IPS-18a (cell line): ENCODE results near the gene NAIF1.

Experiments used
- H3K27ac ChIP-seq: one replicate; pipeline ENCODE4 v1.5.1; 2013; ENCODE audit warnings: low read length
- H3K27me3 ChIP-seq: one replicate; pipeline ENCODE4 v1.6.1; 2013; ENCODE audit warnings: mild to moderate bottlenecking, low read length; ENCODE audit not compliant: control insufficient read depth, insufficient read depth
- H3K36me3 ChIP-seq: one replicate; pipeline ENCODE4 v1.6.1; 2013; ENCODE audit warnings: low read depth, low read length; ENCODE audit not compliant: control insufficient read depth
- H3K4me1 ChIP-seq: one replicate; pipeline ENCODE4 v1.6.1; 2013; ENCODE audit warnings: low read depth, low read length; ENCODE audit not compliant: control insufficient read depth
- H3K4me3 ChIP-seq: one replicate; pipeline ENCODE4 v1.5.1; 2013; ENCODE audit warnings: low read length
- H3K9ac ChIP-seq: one replicate; pipeline ENCODE4 v1.6.1; 2013; ENCODE audit warnings: mild to moderate bottlenecking, low read length, moderate library complexity
- H3K9me3 ChIP-seq: one replicate; pipeline ENCODE4 v1.6.1; 2013; ENCODE audit warnings: low read depth, low read length; ENCODE audit not compliant: control insufficient read depth

Gene NAIF1

GRCh38 chr9:128099932-128100491 lies 32.9 kb upstream of the NAIF1 start:
- Histone ChIP-seq H3K36me3 (peaks cover 31% of the 10 kb centered on the region), H3K4me3 (no peak overlapping the region), H3K4me1 (peaks cover 21% of the 10 kb centered on the region), H3K27ac (no peak overlapping the region), H3K9me3 (no peaks in the 10 kb centered on the region), H3K27me3 (no peaks in the 10 kb centered on the region), H3K9ac (no peak overlapping the region)

- H3K27me3 ChIP-seq, result no peaks in the 10 kb centered on the region
- H3K27ac ChIP-seq, result no peak overlapping the region
- peak overlapping the region; percentile 83 for H3K9ac ChIP-seq
- H3K4me1 ChIP-seq, result peaks cover 21% of the 10 kb centered on the region
- peak overlapping the region; percentile 72 for H3K4me3 ChIP-seq
- H3K36me3 ChIP-seq, result peaks cover 30% of the 10 kb centered on the region
- no peaks in the 10 kb centered on the region for H3K9me3 ChIP-seq
Measured at GRCh38 chr9:128099231-128099931, 32.3 kb upstream of the NAIF1 start.

- Histone ChIP-seq H3K27ac (peak overlapping the region; percentile 75), H3K9me3 (no peaks in the 10 kb centered on the region), H3K9ac (peak overlapping the region; percentile 83), H3K4me3 (peak overlapping the region; percentile 72), H3K27me3 (no peaks in the 10 kb centered on the region), H3K4me1 (peaks cover 21% of the 10 kb centered on the region), H3K36me3 (peaks cover 23% of the 10 kb centered on the region)
Measured at GRCh38 chr9:128098297-128099230, 31.4 kb upstream of the NAIF1 start.

- Histone ChIP-seq H3K27ac (peak overlapping the region; percentile 22), H3K4me1 (peaks cover 21% of the 10 kb centered on the region), H3K27me3 (no peaks in the 10 kb centered on the region), H3K36me3 (peaks cover 17% of the 10 kb centered on the region), H3K4me3 (peak overlapping the region; percentile 72), H3K9me3 (no peaks in the 10 kb centered on the region), H3K9ac (peak overlapping the region; percentile 83)
Measured at GRCh38 chr9:128097543-128098296, 30.6 kb upstream of the NAIF1 start.

GRCh38 chr9:128096616-128097536 lies 29.8 kb upstream of the NAIF1 start:
- peaks cover 21% of the 10 kb centered on the region for H3K4me1 ChIP-seq
- H3K27me3 ChIP-seq, result no peaks in the 10 kb centered on the region
- H3K27ac ChIP-seq, result no peak overlapping the region

GRCh38 chr9:128094950-128095544 lies 27.9 kb upstream of the NAIF1 start:
- Histone ChIP-seq H3K9ac (no peak overlapping the region), H3K27ac (peak overlapping the region; percentile 22), H3K9me3 (no peaks in the 10 kb centered on the region), H3K36me3 (no peaks in the 10 kb centered on the region), H3K4me1 (peaks cover 21% of the 10 kb centered on the region), H3K27me3 (no peaks in the 10 kb centered on the region), H3K4me3 (no peak overlapping the region)

More at GRCh38 chr9:128096616-128097536, 29.8 kb upstream of the NAIF1 start:
- Histone ChIP-seq H3K4me3 (no peak overlapping the region), H3K36me3 (peaks cover 8% of the 10 kb centered on the region), H3K9me3 (no peaks in the 10 kb centered on the region), H3K9ac (no peak overlapping the region)

GRCh38 chr9:128094166-128094949 lies 27.2 kb upstream of the NAIF1 start:
- Histone ChIP-seq H3K27me3 (no peaks in the 10 kb centered on the region), H3K4me1 (peaks cover 14% of the 10 kb centered on the region), H3K9me3 (no peaks in the 10 kb centered on the region), H3K27ac (peak overlapping the region; percentile 41), H3K9ac (no peak overlapping the region), H3K4me3 (no peak overlapping the region), H3K36me3 (no peaks in the 10 kb centered on the region)

GRCh38 chr9:128093011-128093410 lies 25.9 kb upstream of the NAIF1 start:
- Histone ChIP-seq H3K9me3 (no peaks in the 10 kb centered on the region), H3K4me3 (no peak overlapping the region), H3K36me3 (no peaks in the 10 kb centered on the region), H3K4me1 (peaks cover 11% of the 10 kb centered on the region), H3K27me3 (no peaks in the 10 kb centered on the region), H3K9ac (no peak overlapping the region), H3K27ac (no peak overlapping the region)

GRCh38 chr9:128092199-128092977 lies 25.3 kb upstream of the NAIF1 start:
- Histone ChIP-seq H3K27ac (no peak overlapping the region), H3K9me3 (no peaks in the 10 kb centered on the region), H3K27me3 (no peaks in the 10 kb centered on the region), H3K4me3 (no peak overlapping the region), H3K4me1 (peaks cover 5% of the 10 kb centered on the region), H3K9ac (no peak overlapping the region), H3K36me3 (no peaks in the 10 kb centered on the region)
